GM21526 (cell line): ENCODE results near the gene SYNGR3.
"Not testable (repeated sequence)": the region's sequence is repeated elsewhere in the genome, so short reads cannot be mapped to it uniquely, and the experiment has no call there.

ENCODE experiments used
- ATAC-seq: cut with Tn5 transposase; IDR thresholded peaks from one replicate; pipeline ENCODE4 v1.9.1; 2021; ENCODE audit warnings: moderate library complexity; ENCODE audit not compliant: unreplicated experiment, low FRiP score

Gene SYNGR3

GRCh38 chr16:2026461-2027023, 36.8 kb downstream of the SYNGR3 start, which contains the start of gene NHERF2:
NHERF2 (plus strand) TSS chr16:2026902; CDS start chr16:2027006, 104 bp downstream.
- no peak for ATAC-seq

DNA sequence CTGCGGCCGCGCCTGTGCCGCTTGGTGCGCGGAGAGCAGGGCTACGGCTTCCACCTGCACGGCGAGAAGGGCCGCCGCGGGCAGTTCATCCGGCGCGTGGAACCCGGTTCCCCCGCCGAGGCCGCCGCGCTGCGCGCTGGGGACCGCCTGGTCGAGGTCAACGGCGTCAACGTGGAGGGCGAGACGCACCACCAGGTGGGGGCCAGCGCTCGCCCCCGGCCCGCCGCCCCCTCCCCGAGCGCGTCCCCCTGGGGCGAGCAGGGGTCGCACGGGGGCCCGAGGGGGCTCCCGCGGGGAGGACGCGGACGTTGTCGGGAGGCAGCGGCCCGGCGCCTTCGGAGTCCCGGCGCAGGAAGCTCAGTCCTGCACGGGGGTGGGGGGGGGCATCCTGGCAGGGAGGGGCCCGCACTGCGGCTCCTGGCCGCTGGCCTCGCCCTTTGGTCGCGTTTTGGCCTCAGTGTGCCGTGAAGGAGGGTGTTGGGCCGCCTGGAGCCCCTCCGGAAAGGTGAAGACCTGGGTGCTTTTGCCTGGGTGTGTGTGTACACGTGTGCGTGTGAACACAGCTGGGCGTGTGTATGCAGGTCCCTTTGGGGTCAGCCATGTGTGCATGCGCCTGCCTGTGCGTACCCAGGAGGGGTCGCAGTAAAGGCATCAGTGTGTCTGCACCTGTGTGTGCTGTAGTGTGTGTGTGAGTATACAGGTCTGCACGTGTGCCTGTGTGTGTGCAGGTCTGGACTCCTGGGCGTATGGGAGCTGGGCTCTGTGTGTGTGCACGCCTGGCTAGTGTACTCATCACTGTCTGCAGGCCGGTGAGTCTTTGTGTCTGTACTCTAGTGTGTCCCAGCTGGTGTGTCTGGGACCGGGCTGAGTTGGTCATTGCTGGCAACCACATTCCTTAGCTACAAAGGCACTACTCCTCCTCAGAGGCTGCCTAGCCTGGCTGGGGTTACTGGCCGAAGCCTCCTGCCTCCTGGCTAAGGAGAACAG, 37.5 kb downstream of the SYNGR3 start:
- ATAC-seq: no peak

DNA sequence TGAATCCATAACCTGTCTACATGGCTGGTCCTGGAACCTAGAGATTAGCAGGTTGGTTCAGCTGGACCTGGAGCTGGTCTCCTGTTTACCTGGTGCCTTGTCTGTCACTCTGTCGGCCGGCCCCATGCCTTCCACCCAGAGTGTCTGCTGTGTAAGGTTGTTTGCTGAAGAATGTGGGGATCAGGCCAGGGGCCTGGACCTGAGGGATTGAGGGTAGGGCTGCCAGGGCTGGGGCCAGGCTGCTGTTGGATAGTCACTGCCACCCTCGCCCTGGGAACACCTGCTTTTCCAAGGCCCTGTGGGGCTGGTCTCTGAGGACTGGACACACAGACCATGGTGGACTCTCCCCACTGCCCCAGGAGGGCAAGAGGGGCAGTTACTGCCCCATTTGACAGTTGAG, 38.4 kb downstream of the SYNGR3 start:
- ATAC-seq: no peak

- no peak for ATAC-seq
Observed at GRCh38 chr16:2028620-2029220, 39.0 kb downstream of the SYNGR3 start.

DNA sequence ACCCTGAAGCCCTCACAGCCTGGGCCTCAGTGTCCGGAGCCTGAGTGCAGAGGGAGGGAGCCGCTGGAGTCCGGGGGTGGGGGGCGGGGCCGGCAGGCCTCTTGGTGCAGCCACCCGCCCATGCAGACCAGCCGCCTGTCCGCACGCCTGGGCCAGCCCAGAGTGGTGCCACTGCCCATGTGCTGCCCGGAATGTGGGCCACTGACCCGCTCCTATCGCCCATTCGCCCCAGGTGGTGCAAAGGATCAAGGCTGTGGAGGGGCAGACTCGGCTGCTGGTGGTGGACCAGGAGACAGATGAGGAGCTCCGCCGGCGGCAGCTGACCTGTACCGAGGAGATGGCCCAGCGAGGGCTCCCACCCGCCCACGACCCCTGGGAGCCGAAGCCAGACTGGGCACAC, 39.6 kb downstream of the SYNGR3 start:
- ATAC-seq: no peak

- no peak for ATAC-seq
Observed at GRCh38 chr16:2030036-2030435, 40.3 kb downstream of the SYNGR3 start.

DNA sequence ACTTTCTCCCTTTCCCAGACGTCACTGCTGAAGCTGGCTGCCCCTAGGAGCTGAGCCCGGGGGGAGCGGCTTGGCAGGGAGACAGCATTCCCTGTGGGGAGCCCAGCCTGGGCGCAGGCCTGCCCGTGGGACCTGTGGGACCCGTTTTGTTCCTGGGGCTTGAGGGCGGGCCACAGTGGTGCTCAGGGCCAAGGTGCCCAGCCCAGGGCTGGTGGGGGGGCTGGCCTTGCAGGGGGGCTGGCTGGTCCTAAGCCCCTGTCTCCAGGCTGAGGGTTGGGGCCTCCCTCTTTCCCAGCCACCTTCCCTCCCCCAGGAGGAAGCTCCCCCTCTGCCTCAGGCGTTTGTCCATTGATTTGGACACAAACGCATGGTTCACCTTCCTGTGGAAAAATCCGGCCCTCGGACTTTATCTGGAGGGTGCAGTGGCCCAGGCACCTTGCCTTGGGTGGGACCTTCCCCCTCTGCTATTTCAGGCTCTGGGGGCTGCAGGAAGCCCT, 41.4 kb downstream of the SYNGR3 start:
- ATAC-seq: no peak

GRCh38 chr16:2032285-2033056, 42.7 kb downstream of the SYNGR3 start:
- no peak for ATAC-seq

DNA sequence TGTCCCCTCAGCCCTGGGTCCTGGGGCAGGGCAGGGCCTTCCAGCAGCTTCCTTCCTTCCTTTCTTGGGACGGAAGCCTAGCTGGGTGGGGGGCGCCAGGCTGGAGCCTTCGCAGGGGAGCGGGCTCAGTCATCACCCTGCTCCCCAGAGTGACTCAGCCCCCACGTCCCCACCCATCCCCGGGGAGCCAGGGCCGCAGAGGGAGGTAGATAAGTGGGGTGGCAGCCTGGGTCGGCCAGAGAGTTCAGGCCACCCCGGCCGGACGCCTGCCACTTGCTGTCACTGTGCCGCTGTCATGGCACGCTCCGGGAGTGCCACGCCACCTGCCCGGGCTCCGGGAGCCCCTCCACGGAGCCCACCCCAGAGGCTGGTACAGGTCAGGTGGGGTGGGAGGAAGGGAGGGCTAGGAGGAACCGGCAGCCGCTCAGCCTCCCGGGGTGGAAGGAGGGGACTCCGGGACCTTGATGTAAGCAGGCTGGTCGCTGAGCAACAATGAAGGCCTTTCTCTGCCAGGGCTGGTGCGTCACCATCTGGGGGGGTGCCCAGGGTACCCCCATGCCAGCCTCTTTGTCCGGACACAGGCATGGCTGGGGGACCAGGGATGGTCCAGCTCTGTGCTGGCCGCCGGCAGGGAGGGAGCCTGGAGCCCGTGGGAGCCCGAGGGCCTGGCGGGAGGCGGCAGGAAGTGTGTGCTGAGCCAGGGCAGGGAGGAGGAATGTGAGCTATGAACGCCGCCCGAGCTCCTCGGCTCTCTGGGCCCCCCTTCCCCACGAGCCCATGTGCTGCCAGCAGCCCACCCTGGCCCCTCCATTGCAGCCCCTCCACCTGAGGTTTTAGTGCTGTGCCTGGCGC, 43.5 kb downstream of the SYNGR3 start:
- no peak for ATAC-seq

- ATAC-seq: not testable (repeated sequence)
Observed at GRCh38 chr16:2033909-2034695, 44.3 kb downstream of the SYNGR3 start.

- no peak for ATAC-seq
Observed at GRCh38 chr16:2034696-2035430, 45.1 kb downstream of the SYNGR3 start.

GRCh38 chr16:2035431-2036199, 45.8 kb downstream of the SYNGR3 start:
- no peak for ATAC-seq

- ATAC-seq: no peak
Observed at GRCh38 chr16:2036200-2036966, 46.6 kb downstream of the SYNGR3 start.

GRCh38 chr16:2037115-2037514, 47.3 kb downstream of the SYNGR3 start:
- no peak for ATAC-seq

DNA sequence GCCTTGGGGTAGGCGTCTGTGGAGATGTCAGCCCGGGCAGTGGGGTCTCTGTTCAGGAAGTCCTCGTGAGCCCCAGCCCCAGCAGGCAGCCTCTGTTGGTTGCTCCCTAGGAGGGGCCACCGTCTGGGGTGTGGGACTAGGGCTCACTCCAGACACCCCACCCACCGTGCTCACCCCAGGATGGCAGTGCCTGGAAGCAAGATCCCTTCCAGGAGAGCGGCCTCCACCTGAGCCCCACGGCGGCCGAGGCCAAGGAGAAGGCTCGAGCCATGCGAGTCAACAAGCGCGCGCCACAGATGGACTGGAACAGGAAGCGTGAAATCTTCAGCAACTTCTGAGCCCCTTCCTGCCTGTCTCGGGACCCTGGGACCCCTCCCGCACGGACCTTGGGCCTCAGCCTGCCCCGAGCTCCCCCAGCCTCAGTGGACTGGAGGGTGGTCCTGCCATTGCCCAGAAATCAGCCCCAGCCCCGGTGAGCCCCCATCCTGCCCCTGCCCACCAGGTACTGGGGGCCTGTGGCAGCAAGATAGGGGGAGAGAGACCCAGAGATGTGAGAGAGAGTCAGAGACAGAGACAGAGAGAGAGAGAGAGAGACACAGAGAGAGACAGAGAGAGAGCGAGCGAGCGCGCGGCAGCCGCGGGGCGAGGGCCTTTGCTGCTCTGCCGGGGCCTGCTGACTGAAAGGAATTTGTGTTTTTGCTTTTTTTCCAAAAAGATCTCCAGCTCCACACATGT, 48.0 kb downstream of the SYNGR3 start:
- no peak for ATAC-seq
